Large intestine (tissue), 3 donors: ENCODE data around the gene ARRB1. TPM values are rescaled to one million over a fixed set of nuclear protein-coding genes. Genes with fewer than 3 reads are reported as not detected.
A peak's percentile ranks its signal among the peaks of the same experiment; 100 is the strongest.

Experiments
- DNase-seq, 2 donors: peaks; one replicate each; pipeline versions ENCODE4 v3.0.0 to v3.0.0-alpha.2; 2013
- H3K27ac ChIP-seq: one replicate; pipeline ENCODE4 v1.5.1; 2013; ENCODE audit warnings: low read length
- H3K27me3 ChIP-seq: 2 replicates; pipeline ENCODE4 v1.6.1; 2013; ENCODE audit warnings: low read length; ENCODE audit not compliant: control insufficient read depth, insufficient read depth
- H3K36me3 ChIP-seq: 2 replicates; pipeline ENCODE4 v1.6.1; 2013; ENCODE audit warnings: low read length; ENCODE audit not compliant: control insufficient read depth, insufficient read depth
- H3K4me1 ChIP-seq: one replicate; pipeline ENCODE4 v1.6.1; 2013; ENCODE audit warnings: low read length; ENCODE audit not compliant: control insufficient read depth, insufficient read depth
- H3K4me3 ChIP-seq: one replicate; pipeline ENCODE4 v1.5.1; 2013; ENCODE audit warnings: low read length
- H3K9me3 ChIP-seq: one replicate; pipeline ENCODE4 v1.6.1; 2013; ENCODE audit warnings: mild to moderate bottlenecking, low read depth, low read length, moderate library complexity; ENCODE audit not compliant: control insufficient read depth
- WGBS: methylation state at CpG from one replicate; pipeline ENCODE4 v1.1.5; 2013; ENCODE audit warnings: low lambda C conversion rate; ENCODE audit not compliant: insufficient coverage; 5-methylcytosine and 5-hydroxymethylcytosine counted together
- polyA plus RNA-seq: library from polyadenylated mRNA; unstranded; fragments of 120-200 nt; gene quantifications from one replicate; pipeline ENCODE4 v1.2.1, GENCODE V29; 2013

Gene ARRB1
- polyA plus RNA-seq, 1 donor, result 26.9 TPM

- no peaks in the 10 kb centered on the region for H3K36me3 ChIP-seq
- H3K4me1 ChIP-seq, result peaks cover 7% of the 10 kb centered on the region
- no peak overlapping the region for H3K4me3 ChIP-seq
- WGBS, result no CpG with 5 or more reads among the region's 16 CpGs
- no peaks in the 10 kb centered on the region for H3K9me3 ChIP-seq
- no peak for DNase-seq
- no peak overlapping the region for H3K27ac ChIP-seq
- peaks cover 62% of the 10 kb centered on the region for H3K27me3 ChIP-seq
Measured at GRCh38 chr11:75242722-75243600, 108.5 kb downstream of the ARRB1 start.

GRCh38 chr11:75241906-75242644 is 109.4 kb downstream of the ARRB1 start:
- Histone ChIP-seq H3K4me1 (peaks cover 7% of the 10 kb centered on the region), H3K9me3 (no peaks in the 10 kb centered on the region), H3K36me3 (no peaks in the 10 kb centered on the region), H3K27me3 (peaks cover 66% of the 10 kb centered on the region), H3K4me3 (peak overlapping the region; percentile 33), H3K27ac (no peak overlapping the region)
- no peak for DNase-seq
- WGBS, result no CpG with 5 or more reads among the region's 72 CpGs

- Histone ChIP-seq H3K9me3 (no peaks in the 10 kb centered on the region), H3K36me3 (no peaks in the 10 kb centered on the region), H3K27ac (no peak overlapping the region), H3K4me3 (peak overlapping the region; percentile 33), H3K4me1 (peaks cover 7% of the 10 kb centered on the region), H3K27me3 (peaks cover 65% of the 10 kb centered on the region)
- WGBS, result no CpG with 5 or more reads among the region's 140 CpGs
- peak; percentile 88 to 93 for DNase-seq
Measured at GRCh38 chr11:75241036-75241905, 110.2 kb downstream of the ARRB1 start.

- Histone ChIP-seq H3K36me3 (no peaks in the 10 kb centered on the region), H3K27me3 (peaks cover 67% of the 10 kb centered on the region), H3K27ac (no peak within 1 kb of the TSS), H3K4me1 (peaks cover 7% of the 10 kb centered on the region), H3K4me3 (peak within 1 kb of the TSS; percentile 18), H3K9me3 (no peaks in the 10 kb centered on the region)
- no CpG with 5 or more reads among the region's 58 CpGs for WGBS
- peak in 1 of 2 donors; percentile 36 for DNase-seq
Measured at GRCh38 chr11:75240311-75241035, 111.0 kb downstream of the ARRB1 start, which contains the start of gene TPBGL. TSS of gene TPBGL (plus strand) at chr11:75240774. CDS start at chr11:75241050, 276 bp downstream.

DNA sequence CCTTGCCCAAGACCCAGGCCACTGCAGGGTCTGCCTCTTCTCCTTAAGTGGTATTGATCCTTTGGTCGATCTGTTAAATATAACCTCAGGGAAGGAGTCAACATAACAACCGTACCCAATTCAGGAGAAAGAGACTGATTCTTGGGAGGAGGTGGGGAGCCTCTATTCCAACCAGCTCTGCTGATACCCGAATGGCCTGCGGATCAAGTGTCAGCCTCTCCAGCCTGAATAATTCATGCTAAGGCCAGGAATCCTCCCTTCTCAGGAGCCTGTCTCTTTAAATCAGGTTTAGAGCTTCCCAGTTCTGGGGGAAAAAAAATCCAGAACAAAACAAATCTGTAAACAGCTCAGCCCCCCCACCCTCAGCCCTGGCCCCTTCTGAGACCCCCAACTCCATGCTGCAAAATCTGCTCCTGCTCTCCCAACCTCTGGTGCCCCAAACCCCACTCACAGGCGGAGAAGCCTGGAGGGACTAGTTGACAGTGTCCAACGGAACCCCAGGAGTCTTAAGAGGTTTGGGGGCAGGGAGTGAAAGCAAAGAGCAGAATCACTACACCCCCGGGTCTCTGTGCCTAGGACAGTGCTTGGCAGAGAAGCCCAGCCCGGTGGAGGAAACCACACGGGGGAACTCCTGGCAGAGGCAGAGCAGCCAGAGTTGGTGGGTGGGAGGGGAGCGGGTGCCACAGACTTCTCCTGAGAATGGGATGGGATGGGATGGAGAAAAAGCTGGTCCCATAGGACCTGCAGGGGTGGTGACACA is 111.8 kb downstream of the ARRB1 start:
- 60% methylated on average over 1 of the region's 10 CpGs for WGBS
- no peaks in the 10 kb centered on the region for H3K36me3 ChIP-seq
- H3K27ac ChIP-seq, result no peak overlapping the region
- peaks cover 7% of the 10 kb centered on the region for H3K4me1 ChIP-seq
- DNase-seq, result no peak
- H3K9me3 ChIP-seq, result no peaks in the 10 kb centered on the region
- no peak overlapping the region for H3K4me3 ChIP-seq
- H3K27me3 ChIP-seq, result peaks cover 61% of the 10 kb centered on the region

- no peak for DNase-seq
- Histone ChIP-seq H3K27ac (no peak overlapping the region), H3K27me3 (peaks cover 53% of the 10 kb centered on the region), H3K36me3 (no peaks in the 10 kb centered on the region), H3K4me1 (peaks cover 7% of the 10 kb centered on the region), H3K4me3 (no peak overlapping the region), H3K9me3 (no peaks in the 10 kb centered on the region)
- 100% methylated on average over 1 of the region's 9 CpGs for WGBS
Measured at GRCh38 chr11:75238595-75239440, 112.6 kb downstream of the ARRB1 start.

DNA sequence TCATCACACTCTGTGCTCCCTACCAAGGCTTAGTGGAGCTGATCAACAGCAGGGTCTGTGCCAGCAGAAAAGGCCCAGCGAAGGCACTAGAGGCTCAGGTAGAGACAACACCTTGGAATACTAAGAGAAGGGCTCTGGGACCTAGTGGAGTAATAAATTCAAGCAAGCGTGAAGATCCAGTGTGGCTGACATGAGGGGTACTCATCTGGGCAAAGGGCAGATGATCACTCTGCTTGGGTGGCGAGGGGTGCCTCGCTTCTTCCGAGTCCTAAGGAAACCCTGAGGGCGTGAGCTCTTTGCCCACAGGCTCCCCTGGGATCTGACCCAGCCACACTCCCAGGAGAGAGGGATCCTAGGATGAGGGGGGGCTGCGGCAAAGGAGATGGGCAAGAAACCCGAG is 114.4 kb downstream of the ARRB1 start:
- peaks cover 35% of the 10 kb centered on the region for H3K27me3 ChIP-seq
- WGBS, result no CpG with 5 or more reads among the region's 8 CpGs
- H3K4me1 ChIP-seq, result peaks cover 4% of the 10 kb centered on the region
- H3K4me3 ChIP-seq, result no peak overlapping the region
- no peaks in the 10 kb centered on the region for H3K9me3 ChIP-seq
- H3K36me3 ChIP-seq, result no peaks in the 10 kb centered on the region
- no peak overlapping the region for H3K27ac ChIP-seq
- no peak for DNase-seq

DNA sequence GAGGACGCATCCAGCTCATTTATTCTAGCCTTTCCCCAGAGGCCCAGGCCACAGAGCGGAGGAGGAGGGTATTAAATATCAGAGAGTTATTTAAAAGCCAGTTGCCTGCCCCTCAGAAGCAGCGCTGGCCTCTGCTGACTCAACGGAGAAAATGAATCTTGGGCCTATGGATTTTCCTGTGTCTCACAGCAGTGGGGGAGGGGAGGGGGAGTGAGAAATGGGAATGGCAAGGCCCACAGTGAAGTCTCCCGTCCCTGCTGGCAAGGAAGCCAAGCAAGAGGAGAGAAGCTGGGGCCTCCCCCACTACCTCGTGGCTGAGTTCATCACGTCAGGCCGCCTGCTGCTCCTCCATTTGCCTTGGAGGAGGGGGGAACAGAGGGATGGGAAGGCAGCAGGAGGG is 115.4 kb downstream of the ARRB1 start:
- no CpG with 5 or more reads among the region's 8 CpGs for WGBS
- peaks cover 34% of the 10 kb centered on the region for H3K27me3 ChIP-seq
- no peak overlapping the region for H3K27ac ChIP-seq
- no peaks in the 10 kb centered on the region for H3K36me3 ChIP-seq
- peaks cover 4% of the 10 kb centered on the region for H3K4me1 ChIP-seq
- H3K4me3 ChIP-seq, result no peak overlapping the region
- no peaks in the 10 kb centered on the region for H3K9me3 ChIP-seq
- DNase-seq, result no peak
